OCI-LY3 (cell line): Measurements from ENCODE around the gene DAO.

Experiments used
- H2AFZ ChIP-seq: fragments of 200-600, 300-600 bp; shearing (Covaris generic); 2 replicates; pipeline ENCODE4 v1.6.0; 2014; ENCODE audit warnings: antibody characterized with exemption, low read depth, low read length
- H3K27ac ChIP-seq: fragments of 200-600, 300-600 bp; sonication (generic); 2 replicates; pipeline ENCODE4 v1.5.1; 2014; ENCODE audit warnings: mild to moderate bottlenecking, low read length, moderate library complexity, mixed read lengths
- H3K27me3 ChIP-seq: fragments of 200-600, 300-600 bp; sonication (generic); 2 replicates; pipeline ENCODE4 v1.6.1; 2014; ENCODE audit warnings: low read depth, low read length, mixed read lengths
- H3K36me3 ChIP-seq: fragments of 200-600, 300-600 bp; sonication (generic); replicated peaks from 2 replicates; pipeline ENCODE3; 2014; ENCODE audit warnings: low read depth, low read length, mixed read lengths
- H3K4me1 ChIP-seq: fragments of 300-600, 200-600 bp; sonication (generic); 2 replicates; pipeline ENCODE4 v1.6.1; 2014; ENCODE audit warnings: low read length, mixed read lengths
- H3K4me2 ChIP-seq: fragments of 200-600, 300-600 bp; sonication (generic); 2 replicates; pipeline ENCODE4 v1.6.1; 2014; ENCODE audit warnings: low read length, mixed read lengths
- H3K4me3 ChIP-seq: fragments of 300-600, 200-600 bp; sonication (generic); 2 replicates; pipeline ENCODE4 v1.5.1; 2014; ENCODE audit warnings: antibody characterized with exemption, mild to moderate bottlenecking, low read length, moderate library complexity
- H3K79me2 ChIP-seq: fragments of 300-600, 200-600 bp; shearing (Covaris generic); 2 replicates; pipeline ENCODE4 v1.6.1; 2014; ENCODE audit warnings: mild to moderate bottlenecking, low read length, mixed read lengths
- H3K9ac ChIP-seq: fragments of 300-600, 200-600 bp; shearing (Covaris generic); 2 replicates; pipeline ENCODE4 v1.6.0; 2014; ENCODE audit warnings: mild to moderate bottlenecking, low read length, moderate library complexity
- H3K9me3 ChIP-seq: fragments of 200-600, 300-600 bp; shearing (Covaris generic); 2 replicates; pipeline ENCODE4 v1.6.1; 2014; ENCODE audit warnings: low read length, mixed read lengths; ENCODE audit not compliant: insufficient read depth
- H4K20me1 ChIP-seq: fragments of 200-600, 300-600 bp; sonication (generic); 2 replicates; pipeline ENCODE4 v1.6.1; 2016; ENCODE audit warnings: low read length, mixed read lengths; ENCODE audit not compliant: insufficient read depth
- EZH2phosphoT487 ChIP-seq: fragments of 200-600 bp; shearing (Covaris generic); IDR thresholded peaks from 2 replicates; pipeline ENCODE4 v1.6.1; 2018; ENCODE audit warnings: antibody characterized with exemption, mixed run types, low read depth
- TF ChIP-seq, protein P1 (sequence below): fragments of 200-600, 300-600 bp; sonication (generic); IDR thresholded peaks from 2 replicates; pipeline ENCODE4 v1.5.1; 2014; ENCODE audit warnings: antibody characterized with exemption, low read length, low read depth

DAO gene

GRCh38 chr12:108915632-108916133, 35.8 kb downstream of the DAO start:
- TF ChIP-seq EZH2phosphoT487: no peak
- TF ChIP-seq, protein P1, sequence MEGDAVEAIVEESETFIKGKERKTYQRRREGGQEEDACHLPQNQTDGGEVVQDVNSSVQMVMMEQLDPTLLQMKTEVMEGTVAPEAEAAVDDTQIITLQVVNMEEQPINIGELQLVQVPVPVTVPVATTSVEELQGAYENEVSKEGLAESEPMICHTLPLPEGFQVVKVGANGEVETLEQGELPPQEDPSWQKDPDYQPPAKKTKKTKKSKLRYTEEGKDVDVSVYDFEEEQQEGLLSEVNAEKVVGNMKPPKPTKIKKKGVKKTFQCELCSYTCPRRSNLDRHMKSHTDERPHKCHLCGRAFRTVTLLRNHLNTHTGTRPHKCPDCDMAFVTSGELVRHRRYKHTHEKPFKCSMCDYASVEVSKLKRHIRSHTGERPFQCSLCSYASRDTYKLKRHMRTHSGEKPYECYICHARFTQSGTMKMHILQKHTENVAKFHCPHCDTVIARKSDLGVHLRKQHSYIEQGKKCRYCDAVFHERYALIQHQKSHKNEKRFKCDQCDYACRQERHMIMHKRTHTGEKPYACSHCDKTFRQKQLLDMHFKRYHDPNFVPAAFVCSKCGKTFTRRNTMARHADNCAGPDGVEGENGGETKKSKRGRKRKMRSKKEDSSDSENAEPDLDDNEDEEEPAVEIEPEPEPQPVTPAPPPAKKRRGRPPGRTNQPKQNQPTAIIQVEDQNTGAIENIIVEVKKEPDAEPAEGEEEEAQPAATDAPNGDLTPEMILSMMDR: no peak
- H3K27me3 ChIP-seq: peaks cover 52% of the 10 kb centered on the region
- H3K4me1 ChIP-seq: no peaks in the 10 kb centered on the region
- no peak overlapping the region for H2AFZ ChIP-seq
- H3K4me3 ChIP-seq: no peak overlapping the region
- no peak overlapping the region for H3K4me2 ChIP-seq
- H4K20me1 ChIP-seq: no peaks in the 10 kb centered on the region
- no peak overlapping the region for H3K9ac ChIP-seq
- H3K27ac ChIP-seq: no peak overlapping the region
- no peaks in the 10 kb centered on the region for H3K79me2 ChIP-seq
- no peaks in the 10 kb centered on the region for H3K36me3 ChIP-seq
- peaks cover 5% of the 10 kb centered on the region; the same call in 1 of the 2 replicates for H3K9me3 ChIP-seq

DNA sequence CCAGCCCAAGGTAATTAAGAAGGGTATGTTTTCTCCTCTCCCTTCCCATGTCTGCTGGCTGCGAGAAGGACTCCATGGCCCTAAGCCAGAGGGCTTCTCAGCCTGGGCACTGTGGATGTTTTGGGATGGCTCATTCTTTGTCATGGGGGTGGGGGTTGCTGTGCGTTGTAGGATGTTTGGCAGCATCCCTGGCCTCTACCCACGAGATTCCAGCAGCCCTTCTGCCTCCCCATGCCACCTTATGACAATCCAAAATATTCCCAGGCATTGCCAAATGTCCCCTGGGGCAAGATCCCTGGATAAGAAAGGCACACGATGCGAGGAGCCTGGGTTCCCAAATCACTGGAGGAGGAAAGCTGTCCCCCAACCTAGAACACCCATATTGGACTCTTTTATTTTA, 36.4 kb downstream of the DAO start:
- H4K20me1 ChIP-seq: no peaks in the 10 kb centered on the region
- no peak overlapping the region for H2AFZ ChIP-seq
- no peak overlapping the region for H3K9ac ChIP-seq
- H3K36me3 ChIP-seq: no peaks in the 10 kb centered on the region
- no peak for TF ChIP-seq EZH2phosphoT487
- TF ChIP-seq, protein P1: no peak
- H3K4me1 ChIP-seq: no peaks in the 10 kb centered on the region
- no peak overlapping the region for H3K27ac ChIP-seq
- H3K4me3 ChIP-seq: no peak overlapping the region
- H3K27me3 ChIP-seq: peaks cover 52% of the 10 kb centered on the region
- no peak overlapping the region for H3K4me2 ChIP-seq
- H3K79me2 ChIP-seq: no peaks in the 10 kb centered on the region
- peaks cover 5% of the 10 kb centered on the region; the same call in 1 of the 2 replicates for H3K9me3 ChIP-seq

GRCh38 chr12:108918206-108918605, 38.3 kb downstream of the DAO start:
- Histone ChIP-seq H3K4me2 (no peak overlapping the region), H4K20me1 (no peaks in the 10 kb centered on the region; the same call in 1 of the 2 replicates), H3K9me3 (peaks cover 6% of the 10 kb centered on the region; the same call in 1 of the 2 replicates), H3K4me1 (no peaks in the 10 kb centered on the region), H3K36me3 (no peaks in the 10 kb centered on the region), H3K4me3 (no peak overlapping the region), H2AFZ (no peak overlapping the region), H3K27me3 (peaks cover 60% of the 10 kb centered on the region), H3K79me2 (no peaks in the 10 kb centered on the region), H3K27ac (no peak overlapping the region), H3K9ac (no peak overlapping the region)
- TF ChIP-seq, protein P1: no peak
- TF ChIP-seq EZH2phosphoT487: no peak

GRCh38 chr12:108918960-108919642, 39.2 kb downstream of the DAO start:
- Histone ChIP-seq H3K9ac (no peak overlapping the region), H2AFZ (no peak overlapping the region), H3K27me3 (peaks cover 60% of the 10 kb centered on the region), H3K9me3 (peaks cover 11% of the 10 kb centered on the region; the same call in 1 of the 2 replicates), H3K27ac (no peak overlapping the region), H3K79me2 (no peaks in the 10 kb centered on the region), H3K4me3 (no peak overlapping the region), H3K4me2 (no peak overlapping the region), H3K36me3 (no peaks in the 10 kb centered on the region), H4K20me1 (no peaks in the 10 kb centered on the region; the same call in 1 of the 2 replicates), H3K4me1 (no peaks in the 10 kb centered on the region)
- TF ChIP-seq, protein P1: no peak
- TF ChIP-seq EZH2phosphoT487: no peak
